Measurements from ENCODE around the gene ADSS1. TPM values are rescaled to one million over a fixed set of nuclear protein-coding genes. Genes with fewer than 3 reads are reported as not detected.

The ADSS1 gene
- polyA plus RNA-seq, 1 of the 3 experiments (the other 2 are of a cell fraction), result 14.3 TPM

- no peak overlapping the region for H3K9ac ChIP-seq
- no peak overlapping the region for H3K27ac ChIP-seq (ENCODE audit: low read depth in 2 of 2, low read length in 1 of 2)
- no peaks in the 10 kb centered on the region for H3K9me3 ChIP-seq
- peaks cover 0 to 20% of the 10 kb centered on the region in 2 experiments for H3K36me3 ChIP-seq (replicated peaks in 1 of 2; ENCODE audit: control insufficient read depth in 1 of 2, insufficient read depth in 2 of 2, low read length in 1 of 2)
- no peaks in the 10 kb centered on the region; a peak in 1 of 4 replicates for H3K4me1 ChIP-seq (ENCODE audit: control insufficient read depth in 1 of 2, insufficient read depth in 2 of 2, low read depth in 1 of 2, low read length in 1 of 2)
- no peak overlapping the region for H2AFZ ChIP-seq (ENCODE audit: low read depth)
- POLR2A ChIA-PET, result no interaction called here
- H4K20me1 ChIP-seq (ENCODE audit: insufficient read depth), result peaks cover 24% of the 10 kb centered on the region; the same call in 1 of the 2 replicates
- CTCF ChIA-PET, result interaction anchor here (1.1 to 1.5 kb wide), 3 partner anchors 11 to 61 kb away, joined by 3 to 4 read pairs (median 3); no protein-coding TSS in a partner anchor
- H3K9me2 ChIP-seq, result no peaks in the 10 kb centered on the region
- no peaks in the 10 kb centered on the region for H3K27me3 ChIP-seq (ENCODE audit: insufficient read depth)
- peaks cover 31% of the 10 kb centered on the region; the same call in 1 of the 2 replicates for H3K79me2 ChIP-seq (ENCODE audit: insufficient read depth)
- no peak for DNase-seq
- WGBS (ENCODE audit: low lambda C conversion rate), result 93% methylated on average over 23 of the region's 46 CpGs
- TF ChIP-seq SIN3A (IDR thresholded peaks at IDR 0.05; ENCODE audit: borderline replicate concordance, low read depth, low read length) (no peak), FOXJ3 (CRISPR knock-in tag; IDR thresholded peaks at IDR 0.05) (no peak), NFIC (IDR thresholded peaks at IDR 0.05; ENCODE audit: borderline replicate concordance) (no peak), RCOR1 (IDR thresholded peaks at IDR 0.05; ENCODE audit: low read length) (no peak), MXI1 (IDR thresholded peaks at IDR 0.05; ENCODE audit: low read depth, low read length) (no peak), RXRA (IDR thresholded peaks at IDR 0.05; ENCODE audit: borderline replicate concordance, low read depth) (no peak)
- TF ChIP-seq, protein P1, sequence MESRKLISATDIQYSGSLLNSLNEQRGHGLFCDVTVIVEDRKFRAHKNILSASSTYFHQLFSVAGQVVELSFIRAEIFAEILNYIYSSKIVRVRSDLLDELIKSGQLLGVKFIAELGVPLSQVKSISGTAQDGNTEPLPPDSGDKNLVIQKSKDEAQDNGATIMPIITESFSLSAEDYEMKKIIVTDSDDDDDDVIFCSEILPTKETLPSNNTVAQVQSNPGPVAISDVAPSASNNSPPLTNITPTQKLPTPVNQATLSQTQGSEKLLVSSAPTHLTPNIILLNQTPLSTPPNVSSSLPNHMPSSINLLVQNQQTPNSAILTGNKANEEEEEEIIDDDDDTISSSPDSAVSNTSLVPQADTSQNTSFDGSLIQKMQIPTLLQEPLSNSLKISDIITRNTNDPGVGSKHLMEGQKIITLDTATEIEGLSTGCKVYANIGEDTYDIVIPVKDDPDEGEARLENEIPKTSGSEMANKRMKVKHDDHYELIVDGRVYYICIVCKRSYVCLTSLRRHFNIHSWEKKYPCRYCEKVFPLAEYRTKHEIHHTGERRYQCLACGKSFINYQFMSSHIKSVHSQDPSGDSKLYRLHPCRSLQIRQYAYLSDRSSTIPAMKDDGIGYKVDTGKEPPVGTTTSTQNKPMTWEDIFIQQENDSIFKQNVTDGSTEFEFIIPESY (IDR thresholded peaks at IDR 0.05; ENCODE audit: borderline replicate concordance, low read depth), result no peak
- H3K4me3 ChIP-seq (ENCODE audit: low read depth in 2 of 2, low read length in 1 of 2), result no peak overlapping the region
- H3K4me2 ChIP-seq, result no peak overlapping the region
- H3F3A ChIP-seq (replicated peaks; ENCODE audit: insufficient read depth), result no peaks in the 10 kb centered on the region
These were observed 22.5 kb upstream of the ADSS1 start for GRCh38 chr14:104701383-104702076.

DNA sequence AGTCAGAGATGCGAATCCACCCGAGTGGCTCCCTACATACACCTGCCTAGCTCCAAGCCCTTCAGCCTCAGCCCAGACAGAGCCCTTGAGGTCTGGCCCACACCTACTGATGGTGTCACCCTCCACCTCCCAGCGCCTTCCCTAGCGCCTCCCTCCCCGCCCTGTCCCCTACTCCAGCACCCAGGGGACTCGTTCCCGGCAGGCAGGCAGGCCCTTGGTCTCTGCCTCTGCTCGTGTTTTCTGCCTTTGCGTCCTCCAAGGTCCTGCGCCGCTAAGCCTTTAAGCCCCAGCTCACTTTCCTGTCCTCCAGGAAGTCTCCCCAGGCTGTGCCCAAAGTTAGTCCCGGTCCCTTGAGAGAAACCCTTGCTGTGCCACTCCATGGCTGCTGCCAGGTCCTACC is 21.9 kb upstream of the ADSS1 start:
- Histone ChIP-seq H3K27ac (ENCODE audit: low read depth in 2 of 2, low read length in 1 of 2) (no peak overlapping the region), H4K20me1 (ENCODE audit: insufficient read depth) (peaks cover 20% of the 10 kb centered on the region; the same call in 1 of the 2 replicates), H3K27me3 (ENCODE audit: insufficient read depth) (no peaks in the 10 kb centered on the region), H3K4me1 (ENCODE audit: control insufficient read depth in 1 of 2, insufficient read depth in 2 of 2, low read depth in 1 of 2, low read length in 1 of 2) (no peaks in the 10 kb centered on the region; a peak in 1 of 4 replicates), H3K9me2 (no peaks in the 10 kb centered on the region), H3F3A (replicated peaks; ENCODE audit: insufficient read depth) (no peaks in the 10 kb centered on the region), H3K4me2 (no peak overlapping the region), H3K79me2 (ENCODE audit: insufficient read depth) (peaks cover 28% of the 10 kb centered on the region; the same call in 1 of the 2 replicates), H3K9me3 (no peaks in the 10 kb centered on the region), H3K36me3 (replicated peaks in 1 of 2; ENCODE audit: control insufficient read depth in 1 of 2, insufficient read depth in 2 of 2, low read length in 1 of 2) (peaks cover 0 to 20% of the 10 kb centered on the region in 2 experiments), H3K4me3 (ENCODE audit: low read depth in 2 of 2, low read length in 1 of 2) (no peak overlapping the region), H2AFZ (ENCODE audit: low read depth) (no peak overlapping the region), H3K9ac (no peak overlapping the region)
- POLR2A ChIA-PET, result no interaction called here
- CTCF ChIA-PET, result interaction anchor here (1.1 to 1.5 kb wide), 3 partner anchors 21 to 62 kb away, joined by 3 to 5 read pairs (median 4); no protein-coding TSS in a partner anchor
- DNase-seq, result no peak
- WGBS (ENCODE audit: low lambda C conversion rate), result 95% methylated on average over 12 of the region's 12 CpGs
- TF ChIP-seq, protein P2, sequence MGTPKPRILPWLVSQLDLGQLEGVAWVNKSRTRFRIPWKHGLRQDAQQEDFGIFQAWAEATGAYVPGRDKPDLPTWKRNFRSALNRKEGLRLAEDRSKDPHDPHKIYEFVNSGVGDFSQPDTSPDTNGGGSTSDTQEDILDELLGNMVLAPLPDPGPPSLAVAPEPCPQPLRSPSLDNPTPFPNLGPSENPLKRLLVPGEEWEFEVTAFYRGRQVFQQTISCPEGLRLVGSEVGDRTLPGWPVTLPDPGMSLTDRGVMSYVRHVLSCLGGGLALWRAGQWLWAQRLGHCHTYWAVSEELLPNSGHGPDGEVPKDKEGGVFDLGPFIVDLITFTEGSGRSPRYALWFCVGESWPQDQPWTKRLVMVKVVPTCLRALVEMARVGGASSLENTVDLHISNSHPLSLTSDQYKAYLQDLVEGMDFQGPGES (IDR thresholded peaks at IDR 0.05; ENCODE audit: low read depth, low read length), result no peak
- no peak for TF ChIP-seq TEAD4 (IDR thresholded peaks at IDR 0.05; ENCODE audit: borderline replicate concordance, insufficient read depth)
- TF ChIP-seq MEF2A (IDR thresholded peaks at IDR 0.05; ENCODE audit: borderline replicate concordance, low read depth), result no peak
- TF ChIP-seq NRF1 (IDR thresholded peaks at IDR 0.05; ENCODE audit: low read depth, low read length), result no peak
- no peak for TF ChIP-seq FOXM1 (IDR thresholded peaks at IDR 0.05; ENCODE audit: low read depth)
- TF ChIP-seq SMC3 (IDR thresholded peaks at IDR 0.05; ENCODE audit: low read depth, low read length), result no peak
- TF ChIP-seq EZH2phosphoT487 (IDR thresholded peaks at IDR 0.05; ENCODE audit: borderline replicate concordance, low read depth), result no peak

All from SK-N-SH (cell line).